GM21423 (cell line): Measurements from ENCODE around the gene GALNT3.

Experiments used
- ATAC-seq: cut with Tn5 transposase; IDR thresholded peaks from one replicate; pipeline ENCODE4 v1.9.1; 2021; ENCODE audit warnings: mild to moderate bottlenecking, moderate library complexity; ENCODE audit not compliant: unreplicated experiment

GALNT3 gene

DNA sequence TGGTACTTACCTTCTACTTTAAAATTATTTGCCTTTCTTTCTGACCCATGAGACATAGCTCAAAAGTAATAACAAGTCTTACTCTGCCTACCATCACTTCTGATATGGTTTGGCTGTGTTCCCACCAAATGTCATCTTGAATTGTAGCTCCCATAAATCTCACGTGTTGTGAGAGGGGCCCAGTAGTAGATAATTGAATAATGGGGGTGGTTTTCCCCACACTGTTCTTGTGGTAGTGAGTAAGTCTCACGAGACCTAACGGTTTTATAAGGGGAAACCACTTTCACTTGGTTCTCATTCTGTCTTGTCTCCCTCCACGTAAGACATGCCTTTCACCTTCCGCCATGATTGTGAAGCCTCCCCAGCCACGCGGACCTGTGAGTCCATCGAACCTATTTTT is 47.5 kb downstream of the GALNT3 start:
- no peak for ATAC-seq

DNA sequence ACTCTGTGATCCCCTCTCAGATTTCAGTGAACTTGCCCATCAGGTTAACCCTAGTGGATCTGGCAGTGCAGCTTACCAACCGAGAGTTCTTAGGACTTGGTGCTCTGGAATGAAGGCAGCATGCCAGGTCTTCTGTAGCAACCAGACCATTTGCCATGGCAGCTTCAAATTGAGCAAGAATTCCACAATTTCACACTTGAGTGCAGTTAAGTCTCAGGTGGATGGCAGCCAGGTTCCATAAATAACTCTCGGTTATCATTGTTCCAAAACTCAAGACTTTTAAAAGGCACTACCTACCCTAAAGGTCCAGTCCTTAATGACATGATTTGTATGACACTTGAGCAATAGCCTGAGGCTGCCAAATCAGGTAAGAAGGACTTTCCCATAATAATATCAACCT is 48.1 kb downstream of the GALNT3 start:
- ATAC-seq: no peak

DNA sequence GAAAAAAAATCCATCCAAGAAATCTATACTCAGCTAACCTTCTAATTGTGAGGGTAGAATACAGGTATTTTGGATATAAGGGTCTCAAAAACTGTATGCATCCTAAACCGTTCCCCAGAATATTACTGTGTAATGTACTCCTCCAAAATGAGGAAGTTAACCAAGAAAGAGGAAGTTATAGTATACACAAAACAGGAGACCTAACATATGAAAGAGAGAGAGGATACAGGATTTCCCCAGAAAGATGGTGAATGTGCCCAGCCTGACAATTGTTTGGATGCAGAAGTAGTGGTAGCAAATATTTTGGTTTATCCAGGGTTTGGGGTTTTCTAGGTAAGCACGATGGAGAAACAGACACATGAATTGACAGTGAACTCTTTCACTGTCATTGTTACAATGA is 50.6 kb downstream of the GALNT3 start:
- peak; percentile 99 for ATAC-seq

DNA sequence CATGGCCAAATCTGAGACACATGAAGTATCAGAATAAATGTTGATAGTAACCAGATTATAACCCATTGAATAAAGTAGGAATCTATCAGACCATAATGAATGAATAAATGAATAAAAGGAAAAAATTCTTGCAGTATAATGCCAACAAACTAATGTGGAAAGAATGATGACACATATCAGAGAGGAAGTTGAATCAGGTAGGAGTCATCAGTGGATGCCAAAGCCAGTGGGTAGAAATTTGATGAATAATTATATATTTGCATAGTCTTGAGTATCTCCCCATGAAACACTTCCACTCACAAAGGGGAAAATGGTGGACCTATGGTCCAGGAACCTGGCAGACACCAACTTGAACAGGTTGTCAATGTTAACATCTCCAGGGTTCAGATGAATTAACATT is 68.6 kb downstream of the GALNT3 start:
- no peak for ATAC-seq

DNA sequence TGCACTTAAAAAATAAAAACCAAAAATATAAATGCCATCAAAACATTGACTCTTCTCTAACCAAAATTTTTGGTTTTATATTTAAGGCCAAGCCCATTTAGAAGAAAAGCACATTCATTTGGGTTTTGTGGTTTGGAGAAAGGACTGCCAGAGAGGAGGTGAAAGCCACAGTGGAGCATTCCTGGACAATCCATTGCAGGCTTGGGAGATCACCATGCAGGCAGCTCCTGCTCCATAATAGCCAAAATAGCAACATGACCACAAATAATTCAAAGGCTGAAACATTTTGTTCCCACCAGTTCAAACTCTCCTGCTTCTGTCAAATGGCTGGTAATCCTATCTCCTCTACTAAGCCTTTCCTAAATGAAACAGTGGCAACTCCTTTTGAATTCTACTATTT is 73.5 kb downstream of the GALNT3 start:
- ATAC-seq: no peak

DNA sequence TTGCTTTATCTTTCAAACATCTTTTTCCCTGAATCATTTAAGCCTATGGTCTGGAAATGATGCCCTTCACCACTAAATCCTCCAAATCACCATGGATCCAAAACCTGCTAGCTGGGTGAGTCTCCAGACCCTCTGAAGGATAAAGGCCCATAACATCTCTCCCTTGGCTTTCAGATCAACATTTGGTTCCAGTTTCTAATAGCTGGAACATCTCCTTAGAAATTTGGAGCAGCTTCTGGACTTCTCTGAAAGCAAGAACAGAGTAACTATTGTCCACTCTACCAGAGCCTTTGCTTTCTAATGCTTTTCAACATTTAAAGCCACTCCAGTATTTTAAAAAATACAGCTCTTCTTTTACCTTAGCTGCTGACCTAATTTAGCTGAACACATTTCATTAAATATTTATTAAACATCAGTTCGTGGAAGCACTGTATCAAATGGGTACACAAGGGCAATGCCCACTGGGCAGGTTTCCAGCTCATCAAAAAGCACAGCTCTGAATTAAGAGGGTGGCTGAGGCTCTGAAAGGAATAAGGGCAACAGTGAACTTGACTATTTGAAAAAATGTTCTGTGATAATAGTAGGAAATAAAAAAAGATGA is 75.3 kb downstream of the GALNT3 start:
- ATAC-seq: no peak

DNA sequence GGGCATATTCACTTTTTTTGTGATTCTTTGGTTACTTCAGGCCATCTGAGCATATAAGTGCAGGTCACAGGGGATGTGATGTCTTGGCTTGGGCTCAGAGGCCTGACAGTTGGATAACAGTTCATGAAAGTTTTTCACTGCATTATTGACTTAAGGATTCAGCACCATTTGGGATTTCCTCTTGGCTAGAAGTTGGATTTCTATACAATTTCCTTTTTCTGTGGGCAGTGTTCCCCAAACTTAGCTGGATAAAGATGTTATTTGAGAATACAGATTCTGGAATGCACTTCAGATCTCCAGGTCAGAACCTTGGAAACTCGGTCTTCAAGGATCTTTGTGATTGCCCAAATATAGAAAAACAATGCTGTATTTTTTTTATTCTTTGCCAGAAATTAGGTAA is 78.0 kb downstream of the GALNT3 start:
- ATAC-seq: no peak

DNA sequence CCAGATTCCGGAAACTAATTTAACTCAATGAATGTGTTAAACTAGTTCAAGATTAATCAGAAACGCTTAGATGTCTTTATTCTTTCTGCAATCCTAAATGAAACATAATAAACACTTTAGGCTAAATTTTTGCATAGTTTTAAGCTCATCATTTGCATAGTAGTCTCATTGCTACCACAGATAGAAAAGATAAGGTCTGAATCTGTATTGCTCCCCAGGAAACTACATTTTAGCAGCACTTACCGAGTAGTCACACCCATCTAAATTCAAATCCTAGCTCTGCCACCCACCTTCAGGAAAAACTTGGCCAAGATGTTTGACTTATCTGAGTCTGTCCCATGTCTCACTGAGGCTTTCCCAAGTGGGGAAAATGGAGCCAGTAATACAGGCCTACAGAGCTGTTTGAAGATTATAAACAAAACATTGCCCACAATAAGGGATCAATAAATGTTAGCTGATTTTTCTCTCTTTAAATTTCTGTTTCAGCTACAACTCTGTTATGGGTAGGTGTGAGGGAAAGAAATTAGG is 87.0 kb downstream of the GALNT3 start:
- no peak for ATAC-seq

DNA sequence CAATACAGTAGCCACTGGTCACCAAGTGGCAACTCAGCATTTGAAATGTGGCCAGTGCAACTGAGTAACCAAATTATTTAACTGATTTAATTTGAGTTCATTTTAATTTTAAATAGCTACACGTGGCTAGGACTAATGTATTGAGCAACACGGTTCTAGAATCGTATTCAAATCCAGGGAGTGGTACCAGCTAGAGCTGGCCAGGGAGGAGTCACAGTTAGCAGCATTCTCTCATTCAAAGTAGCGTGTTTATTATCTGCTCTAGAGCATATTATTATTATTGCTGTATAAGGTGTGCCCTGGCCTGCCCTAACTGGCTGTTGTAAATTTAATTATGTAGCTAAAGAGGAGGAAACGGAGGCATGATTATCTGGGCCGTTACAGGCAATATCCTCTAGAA is 92.9 kb downstream of the GALNT3 start:
- no peak for ATAC-seq

DNA sequence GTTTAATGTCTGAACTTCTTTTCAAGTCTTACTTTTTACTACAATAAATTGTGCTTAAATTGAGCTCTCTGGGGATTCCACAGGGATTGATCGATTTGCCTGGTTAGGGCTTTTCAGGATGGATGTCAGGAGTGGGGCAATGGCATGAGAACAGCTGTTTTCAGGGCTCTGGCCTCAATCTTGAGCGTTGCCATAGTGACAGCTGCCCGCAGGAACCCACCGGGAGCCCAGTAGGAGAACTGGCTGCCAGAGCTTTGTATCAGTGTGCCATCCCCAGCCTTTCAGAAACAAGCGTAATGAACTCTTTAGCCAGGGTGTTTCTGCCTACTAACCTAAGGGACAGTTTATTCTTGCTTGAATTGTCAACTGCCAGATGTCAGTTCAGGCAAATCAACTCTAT is 93.5 kb downstream of the GALNT3 start:
- ATAC-seq: no peak

DNA sequence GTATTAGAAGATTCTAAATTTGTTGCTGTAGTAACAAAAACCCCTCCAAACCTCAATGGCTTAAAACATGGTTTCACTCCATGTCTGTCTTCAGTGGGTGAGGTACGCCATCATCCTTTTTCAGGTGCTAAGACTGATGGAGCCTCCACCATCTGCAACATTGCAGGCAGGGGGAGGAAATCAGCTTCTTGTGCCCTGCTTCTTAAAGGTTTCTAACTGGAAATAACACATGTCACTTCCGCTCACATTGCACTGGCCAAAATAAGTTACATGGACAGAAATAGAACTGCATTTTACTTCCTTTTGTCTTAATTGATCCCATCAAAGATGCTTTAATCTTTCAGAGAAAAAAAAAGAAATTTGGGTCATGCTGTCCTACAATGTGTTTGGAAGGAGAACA is 94.1 kb downstream of the GALNT3 start:
- no peak for ATAC-seq

DNA sequence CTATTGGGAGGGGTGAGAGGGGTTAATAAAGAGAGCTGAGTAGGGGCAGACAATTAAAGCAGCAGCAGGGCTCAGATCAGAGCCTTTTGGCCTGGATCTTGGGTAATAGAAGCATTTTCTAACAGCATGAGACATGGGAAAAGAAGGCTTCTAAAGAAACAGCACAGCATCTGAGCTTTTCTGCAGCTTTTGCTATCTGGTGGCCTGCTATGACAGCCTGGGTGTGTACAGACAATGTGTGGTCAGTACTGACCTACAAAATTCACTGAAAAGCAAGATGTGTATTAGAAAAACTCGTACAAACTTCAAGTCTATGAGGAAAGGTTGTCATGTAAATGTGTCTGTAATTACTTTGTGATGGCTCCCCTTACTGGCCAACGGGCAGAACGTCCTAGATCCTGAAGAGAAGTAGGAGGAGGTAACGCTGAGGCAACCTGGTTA is 95.6 kb downstream of the GALNT3 start:
- peak; percentile 83 for ATAC-seq

DNA sequence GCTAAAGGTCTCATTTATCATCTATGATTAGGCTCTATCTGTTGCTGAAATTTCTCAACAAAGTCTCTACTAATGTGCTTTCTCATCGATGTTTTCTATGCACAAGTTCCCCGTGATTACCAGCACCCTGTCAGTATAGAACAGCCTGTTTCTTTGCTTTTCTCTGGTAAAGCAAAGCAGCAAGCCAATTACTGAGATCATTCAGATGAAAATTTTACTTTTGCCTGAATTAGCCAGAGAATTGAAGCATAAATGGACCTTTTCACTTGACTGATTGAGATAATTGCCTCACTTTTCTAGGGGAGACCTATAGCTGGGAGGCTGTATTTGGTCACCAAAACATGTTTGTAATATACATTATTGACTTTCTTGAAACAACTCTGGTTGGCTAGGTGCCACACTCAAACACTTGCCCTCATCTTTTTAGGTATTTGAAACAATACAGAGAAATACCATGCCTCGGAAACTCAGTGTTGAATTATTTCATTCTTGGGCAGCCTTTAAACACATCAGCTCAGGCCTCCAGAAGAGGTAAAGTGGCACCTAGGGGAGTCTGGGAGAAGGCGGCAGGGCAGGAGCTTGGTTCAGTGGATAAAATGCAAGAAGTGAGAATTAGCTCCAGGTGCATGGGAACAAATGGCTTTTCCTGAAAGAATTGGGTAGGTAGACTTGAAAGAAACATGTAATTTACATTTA is 96.2 kb downstream of the GALNT3 start:
- ATAC-seq: no peak
